Fibroblast of villous mesenchyme (primary cell): ENCODE measurements around the gene HTRA2. TPM values are rescaled to one million over a fixed set of nuclear protein-coding genes. Genes with fewer than 3 reads are reported as not detected.

Experiments used
- DNase-seq: peaks from one replicate; pipeline ENCODE4 v3.0.0-alpha.2; 2010; ENCODE audit warnings: low read depth
- H3K4me3 ChIP-seq: 2 replicates; pipeline ENCODE4 v1.5.1; 2011; ENCODE audit warnings: low read depth, mild to moderate bottlenecking, low read length
- total RNA-seq: library from RNA; depleted of rRNA; stranded (reverse); fragments of >200 nt; gene quantifications from 2 replicates; pipeline ENCODE4 v1.2.3, GENCODE V29; 2012
- TF ChIP-seq, protein P1 (sequence below): IDR thresholded peaks from 2 replicates; pipeline ENCODE4 v1.5.1; 2012; ENCODE audit warnings: low read depth, mild to moderate bottlenecking, low read length; ENCODE audit not compliant: insufficient read depth

Gene HTRA2
- total RNA-seq, 1 donor = 40.2 TPM

DNA sequence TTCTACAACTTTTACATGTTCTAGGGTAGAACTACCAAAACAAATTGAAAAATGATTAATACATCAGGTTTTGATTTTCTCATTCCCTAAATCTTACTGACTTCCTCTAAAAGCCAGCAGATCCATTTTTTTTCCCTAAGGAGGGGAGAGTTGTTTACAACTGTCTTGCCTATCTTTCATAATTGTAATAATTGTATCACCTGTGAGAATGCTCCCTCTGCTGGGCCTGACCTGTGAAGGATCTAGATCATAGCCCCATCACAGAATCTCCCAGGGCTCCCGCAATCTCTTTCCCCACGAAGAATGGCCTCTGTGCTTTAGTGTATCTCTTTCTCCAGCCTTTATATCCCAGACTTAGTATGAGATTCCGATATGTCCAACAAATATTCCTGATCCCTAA lies 14.9 kb downstream of the HTRA2 start:
- no peak overlapping the region for H3K4me3 ChIP-seq
- TF ChIP-seq, protein P1, sequence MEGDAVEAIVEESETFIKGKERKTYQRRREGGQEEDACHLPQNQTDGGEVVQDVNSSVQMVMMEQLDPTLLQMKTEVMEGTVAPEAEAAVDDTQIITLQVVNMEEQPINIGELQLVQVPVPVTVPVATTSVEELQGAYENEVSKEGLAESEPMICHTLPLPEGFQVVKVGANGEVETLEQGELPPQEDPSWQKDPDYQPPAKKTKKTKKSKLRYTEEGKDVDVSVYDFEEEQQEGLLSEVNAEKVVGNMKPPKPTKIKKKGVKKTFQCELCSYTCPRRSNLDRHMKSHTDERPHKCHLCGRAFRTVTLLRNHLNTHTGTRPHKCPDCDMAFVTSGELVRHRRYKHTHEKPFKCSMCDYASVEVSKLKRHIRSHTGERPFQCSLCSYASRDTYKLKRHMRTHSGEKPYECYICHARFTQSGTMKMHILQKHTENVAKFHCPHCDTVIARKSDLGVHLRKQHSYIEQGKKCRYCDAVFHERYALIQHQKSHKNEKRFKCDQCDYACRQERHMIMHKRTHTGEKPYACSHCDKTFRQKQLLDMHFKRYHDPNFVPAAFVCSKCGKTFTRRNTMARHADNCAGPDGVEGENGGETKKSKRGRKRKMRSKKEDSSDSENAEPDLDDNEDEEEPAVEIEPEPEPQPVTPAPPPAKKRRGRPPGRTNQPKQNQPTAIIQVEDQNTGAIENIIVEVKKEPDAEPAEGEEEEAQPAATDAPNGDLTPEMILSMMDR = peak; percentile 5
- DNase-seq = no peak

DNA sequence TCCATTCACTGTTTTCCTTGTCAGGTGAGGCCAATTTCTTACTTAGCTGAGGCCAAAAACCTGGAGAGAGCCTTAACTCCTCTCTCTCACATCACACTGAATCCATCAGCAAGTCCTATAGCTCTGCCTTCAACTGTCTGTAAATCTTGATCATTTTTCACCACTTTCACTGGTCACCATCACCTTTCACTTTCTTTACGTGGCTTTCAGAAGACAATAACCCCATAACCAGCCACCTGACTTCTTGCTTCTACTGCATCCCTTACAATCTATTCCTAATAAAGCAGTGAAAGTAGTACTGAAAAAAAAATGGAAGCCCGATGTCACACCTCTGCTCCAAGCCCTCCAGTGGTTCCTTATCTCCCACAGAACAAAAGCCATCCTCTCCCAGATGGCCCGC lies 16.3 kb downstream of the HTRA2 start:
- H3K4me3 ChIP-seq = no peak overlapping the region
- no peak for DNase-seq
- TF ChIP-seq, protein P1 = no peak

DNA sequence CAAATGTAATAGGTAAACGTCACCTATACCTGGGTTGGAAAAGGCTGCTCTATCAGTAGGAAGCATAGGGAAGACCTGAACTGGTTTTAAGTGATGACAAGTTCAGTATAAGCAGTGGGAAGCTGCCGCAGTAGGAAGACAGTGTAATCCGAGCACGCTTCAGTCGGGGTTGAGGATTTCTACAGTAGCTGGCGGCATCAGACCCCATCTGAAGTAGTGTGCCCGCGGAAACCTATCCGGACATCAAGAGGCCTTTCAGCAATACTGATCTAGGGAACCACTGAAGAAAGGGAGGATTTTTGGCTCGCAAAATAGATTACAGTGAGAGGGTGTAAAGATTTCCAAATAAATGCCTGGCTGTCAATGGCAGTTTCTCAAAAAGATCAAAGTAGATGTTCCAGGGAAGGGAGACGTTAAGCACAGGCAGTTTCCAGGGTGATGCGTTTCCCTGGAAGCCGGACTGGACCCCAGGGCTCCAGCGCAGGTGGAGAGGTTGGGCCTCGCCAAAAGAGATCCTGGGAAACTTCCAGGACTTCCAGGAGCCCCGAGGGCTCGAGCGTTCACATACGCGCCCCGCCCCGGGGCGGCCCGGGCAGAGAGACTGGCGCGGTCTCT lies 18.7 kb downstream of the HTRA2 start:
- peak overlapping the region; percentile 64 for H3K4me3 ChIP-seq
- no peak for DNase-seq
- TF ChIP-seq, protein P1 = no peak

DNA sequence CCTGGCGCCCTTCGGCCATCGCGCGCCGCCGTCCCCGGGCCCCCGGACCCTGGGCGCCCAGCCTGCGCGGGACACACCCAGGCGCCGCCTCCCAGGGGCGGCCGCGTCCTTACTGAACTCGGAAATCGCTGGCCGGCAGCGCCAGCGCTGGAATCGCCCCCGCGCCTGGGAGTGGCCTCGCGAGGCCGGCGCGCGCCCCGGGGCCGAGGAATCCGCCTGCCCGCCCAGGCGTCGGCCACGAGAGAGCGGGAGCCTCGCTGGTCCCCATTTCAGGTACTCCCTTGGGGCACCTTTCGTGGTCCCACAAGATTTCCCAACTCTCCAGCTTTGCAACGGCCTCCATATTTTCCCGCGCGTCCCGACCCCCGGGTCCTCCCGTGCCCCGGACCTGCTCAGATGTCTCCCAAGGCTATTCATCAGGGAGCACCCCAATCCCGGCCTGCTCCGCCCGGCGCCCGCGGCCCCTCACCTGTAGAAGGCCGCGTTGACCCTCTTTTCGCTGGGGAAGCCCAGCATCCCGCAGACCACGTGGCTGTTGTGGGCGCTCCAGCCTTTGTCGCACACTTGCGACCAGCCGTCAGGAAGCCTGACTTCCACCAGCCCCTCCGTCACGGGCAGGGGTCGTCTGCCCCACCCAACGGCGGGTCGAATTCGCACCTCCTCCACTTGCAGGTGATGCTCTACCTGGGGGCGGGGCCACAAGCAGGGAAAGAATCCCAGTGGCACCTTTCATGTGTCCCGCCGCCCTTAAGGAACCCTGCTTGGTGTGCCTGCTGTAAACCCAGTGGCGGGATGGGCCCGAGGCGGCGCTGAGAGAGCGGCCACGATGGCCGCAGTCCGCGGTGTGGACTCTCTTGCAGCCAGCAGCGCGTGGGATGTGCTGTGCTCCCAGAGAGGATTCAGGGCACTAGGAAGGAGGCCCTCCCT lies 19.4 kb downstream of the HTRA2 start:
- peak; percentile 48 for DNase-seq
- TF ChIP-seq, protein P1 = no peak
- H3K4me3 ChIP-seq = peak overlapping the region; percentile 64

DNA sequence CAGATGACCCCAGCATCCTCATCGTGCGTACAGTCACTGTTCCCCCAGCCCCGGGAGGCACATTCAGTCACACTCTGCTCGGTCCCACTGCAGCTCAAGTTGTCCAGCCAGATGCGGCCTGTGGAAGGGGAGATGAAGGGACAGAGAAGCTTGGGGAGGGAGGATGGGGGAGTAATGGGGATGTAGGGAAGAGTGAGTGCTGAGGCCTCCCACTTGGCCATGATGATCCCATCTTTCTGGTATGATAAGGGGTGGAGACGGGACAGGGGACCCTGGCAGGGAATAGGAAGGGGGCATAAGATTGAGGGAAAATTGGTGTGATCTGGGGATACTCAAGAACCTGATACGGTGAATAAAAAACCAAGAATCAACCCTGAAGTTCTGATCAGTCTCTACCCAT lies 20.5 kb downstream of the HTRA2 start:
- TF ChIP-seq, protein P1 = no peak
- H3K4me3 ChIP-seq = no peak overlapping the region
- DNase-seq = no peak

DNA sequence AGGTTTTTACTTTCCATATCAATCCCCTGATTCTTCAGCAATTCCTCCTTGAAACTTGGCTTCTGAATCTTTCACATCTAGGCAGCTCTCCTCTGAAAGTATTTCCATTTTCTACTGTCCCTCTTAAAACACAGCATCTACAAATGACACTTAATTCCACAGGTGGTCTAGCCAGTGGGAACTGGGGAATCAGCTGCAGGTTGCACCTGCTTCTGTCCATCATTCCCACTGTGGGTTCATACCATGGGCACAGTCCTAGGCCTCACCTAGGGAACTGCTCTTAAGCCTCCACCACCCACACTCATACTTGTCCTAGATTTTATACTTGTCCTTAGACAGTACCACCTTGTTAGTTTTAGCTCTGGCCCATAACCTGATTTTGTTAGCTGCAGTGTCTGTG lies 21.8 kb downstream of the HTRA2 start:
- H3K4me3 ChIP-seq = no peak overlapping the region
- DNase-seq = no peak
- TF ChIP-seq, protein P1 = no peak
